AG04449 (cell line): ENCODE measurements around the gene ITPR1.
"Not testable (repeated sequence)": the region's sequence is repeated elsewhere in the genome, so short reads cannot be mapped to it uniquely, and the experiment has no call there.

ENCODE experiments used
- CTCF ChIA-PET: fragments of 350-600 bp; formaldehyde crosslinking; extraction: SDS; loops from one replicate; lab custom pipeline; 2021; ENCODE audit warnings: antibody characterized with exemption; lab: Yijun Ruan, JAX
- POLR2A ChIA-PET: fragments of 400-600, 350-600 bp; formaldehyde crosslinking; extraction: SDS; loops from one replicate; lab custom pipeline; 2020; ENCODE audit warnings: antibody characterized with exemption, inconsistent platforms; lab: Yijun Ruan, JAX
- DNase-seq: peaks from one replicate; pipeline ENCODE4 v3.0.0-alpha.2; 2010; ENCODE audit warnings: low read depth, low spot score
- H3K4me3 ChIP-seq: 2 replicates; pipeline ENCODE4 v1.5.1; 2011; ENCODE audit warnings: low read depth, mild to moderate bottlenecking, control low read depth, low read length
- TF ChIP-seq, protein P1 (sequence below): IDR thresholded peaks from one replicate; pipeline ENCODE4 v1.5.1; 2011; ENCODE audit warnings: mild to moderate bottlenecking, moderate library complexity, low read length, control low read depth, inconsistent platforms; ENCODE audit not compliant: insufficient read depth; ENCODE audit errors: missing control alignments

The ITPR1 gene

DNA sequence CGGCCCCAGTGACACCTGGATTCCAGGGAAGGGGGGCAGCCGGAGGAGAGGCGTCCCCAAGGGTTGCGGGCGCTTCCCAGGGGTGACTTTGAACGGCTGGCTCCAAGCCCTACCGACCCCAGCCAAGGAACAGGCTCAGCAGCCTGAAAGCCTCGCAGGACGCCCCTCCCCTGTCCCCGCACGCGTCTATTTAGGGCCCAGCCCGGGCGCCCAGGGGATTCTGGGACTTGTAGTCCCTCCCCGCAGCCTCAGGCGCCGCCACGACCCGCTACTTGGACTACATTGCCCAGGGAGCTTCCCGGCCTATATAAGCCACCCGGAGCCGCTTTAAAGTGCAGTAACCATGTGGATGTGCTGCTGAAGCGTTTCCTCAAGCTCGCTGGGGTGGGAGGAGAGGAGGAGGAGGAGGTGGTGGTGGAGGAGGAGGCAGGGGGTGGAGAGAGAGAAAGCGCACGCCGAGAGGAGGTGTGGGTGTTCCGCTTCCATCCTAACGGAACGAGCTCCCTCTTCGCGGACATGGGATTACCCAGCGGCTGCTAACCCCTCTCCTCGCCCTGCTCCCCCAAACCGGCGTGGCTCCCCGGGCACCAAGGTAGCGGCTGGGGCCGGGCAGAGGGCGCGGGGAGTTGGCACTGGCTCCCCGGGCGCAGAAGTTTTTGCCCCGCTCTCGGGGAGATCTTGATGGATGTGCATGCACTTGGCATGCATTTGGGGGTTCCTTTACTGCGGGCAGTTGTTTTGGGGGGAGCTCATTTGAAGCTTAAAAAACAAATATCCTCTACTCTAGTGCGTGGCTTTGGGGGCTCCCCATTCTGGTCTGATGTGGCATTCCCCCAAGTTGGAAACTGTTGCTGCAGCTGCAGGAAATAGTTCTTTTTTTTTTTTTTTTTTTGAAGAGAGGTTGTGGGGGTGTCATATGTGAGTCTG lies at the start of gene ITPR1:
Gene ITPR1, plus strand, starts transcription at position 335 of the 927 bp plus-strand sequence. CDS start 23,144 bp downstream, outside the sequence.
- TF ChIP-seq, protein P1, sequence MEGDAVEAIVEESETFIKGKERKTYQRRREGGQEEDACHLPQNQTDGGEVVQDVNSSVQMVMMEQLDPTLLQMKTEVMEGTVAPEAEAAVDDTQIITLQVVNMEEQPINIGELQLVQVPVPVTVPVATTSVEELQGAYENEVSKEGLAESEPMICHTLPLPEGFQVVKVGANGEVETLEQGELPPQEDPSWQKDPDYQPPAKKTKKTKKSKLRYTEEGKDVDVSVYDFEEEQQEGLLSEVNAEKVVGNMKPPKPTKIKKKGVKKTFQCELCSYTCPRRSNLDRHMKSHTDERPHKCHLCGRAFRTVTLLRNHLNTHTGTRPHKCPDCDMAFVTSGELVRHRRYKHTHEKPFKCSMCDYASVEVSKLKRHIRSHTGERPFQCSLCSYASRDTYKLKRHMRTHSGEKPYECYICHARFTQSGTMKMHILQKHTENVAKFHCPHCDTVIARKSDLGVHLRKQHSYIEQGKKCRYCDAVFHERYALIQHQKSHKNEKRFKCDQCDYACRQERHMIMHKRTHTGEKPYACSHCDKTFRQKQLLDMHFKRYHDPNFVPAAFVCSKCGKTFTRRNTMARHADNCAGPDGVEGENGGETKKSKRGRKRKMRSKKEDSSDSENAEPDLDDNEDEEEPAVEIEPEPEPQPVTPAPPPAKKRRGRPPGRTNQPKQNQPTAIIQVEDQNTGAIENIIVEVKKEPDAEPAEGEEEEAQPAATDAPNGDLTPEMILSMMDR: peak; percentile 0
- H3K4me3 ChIP-seq: peak within 1 kb of the TSS; percentile 86
- CTCF ChIA-PET: interaction anchor here (1.4 to 2.6 kb wide), 5 partner anchors 11 to 142 kb away, joined by 3 to 11 read pairs (median 6); partner anchors contain the start of gene SUMF1
- DNase-seq: peak; percentile 76
- POLR2A ChIA-PET: interaction anchor here (0.6 to 2.7 kb wide), 11 partner anchors 8 to 693 kb away, joined by 3 to 26 read pairs (median 3); partner anchors contain the start of gene SUMF1

DNA sequence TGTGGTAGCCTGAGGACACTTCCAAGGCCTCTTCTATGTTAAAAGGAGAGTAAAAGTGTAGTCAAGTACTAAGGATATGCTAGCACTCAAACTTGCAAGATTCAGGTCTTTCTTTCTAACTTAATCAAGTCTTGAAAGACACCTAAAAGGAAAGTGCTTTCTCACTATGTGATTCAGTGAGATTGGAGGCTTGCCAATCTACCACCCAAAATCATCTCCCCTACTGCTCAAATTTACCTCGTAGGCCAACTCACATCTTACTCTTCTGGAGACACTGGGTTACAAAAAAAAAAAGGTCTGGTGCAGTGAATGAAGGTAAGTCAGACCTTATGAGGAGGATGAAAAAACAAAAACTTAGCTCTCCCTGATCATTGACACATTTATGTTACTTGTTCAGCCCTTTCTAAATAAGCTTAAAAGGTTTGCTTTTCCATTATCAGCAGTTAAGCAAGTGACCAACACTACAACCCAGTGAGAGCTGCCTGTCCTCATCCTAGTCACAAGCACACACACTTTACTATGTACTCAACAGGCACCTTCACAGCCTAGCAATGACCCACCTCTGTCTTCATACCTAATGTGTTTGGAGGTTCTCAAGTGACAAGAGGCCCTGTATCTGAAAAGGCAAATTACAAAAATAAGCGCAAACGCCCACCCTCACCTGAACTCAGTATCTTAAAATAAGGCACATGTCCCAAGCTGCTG lies 45.7 kb upstream of the ITPR1 start:
- TF ChIP-seq, protein P1: no peak
- no peak overlapping the region for H3K4me3 ChIP-seq
- ChIA-PET CTCF (no interaction called here), POLR2A (no interaction called here)
- DNase-seq: no peak

DNA sequence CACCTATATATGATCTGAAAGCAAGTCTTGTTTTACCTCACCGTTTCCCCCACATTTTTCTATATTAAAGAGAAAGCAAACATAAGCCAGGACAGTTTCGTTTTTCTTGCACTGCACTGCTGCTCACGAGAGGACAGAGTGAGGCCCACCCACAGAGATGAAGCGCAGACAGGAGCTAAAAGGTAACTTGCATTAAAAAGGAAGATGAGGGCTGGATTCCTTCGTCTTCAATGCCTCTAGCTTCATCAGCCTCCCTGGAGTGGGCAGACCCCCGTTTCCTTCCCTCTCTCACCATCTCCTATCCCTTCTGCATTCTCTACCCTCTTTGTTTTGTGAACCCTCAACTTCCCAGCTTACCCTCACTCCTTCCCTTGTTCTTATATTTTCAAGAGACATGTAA lies 45.0 kb upstream of the ITPR1 start:
- CTCF ChIA-PET: no interaction called here

DNA sequence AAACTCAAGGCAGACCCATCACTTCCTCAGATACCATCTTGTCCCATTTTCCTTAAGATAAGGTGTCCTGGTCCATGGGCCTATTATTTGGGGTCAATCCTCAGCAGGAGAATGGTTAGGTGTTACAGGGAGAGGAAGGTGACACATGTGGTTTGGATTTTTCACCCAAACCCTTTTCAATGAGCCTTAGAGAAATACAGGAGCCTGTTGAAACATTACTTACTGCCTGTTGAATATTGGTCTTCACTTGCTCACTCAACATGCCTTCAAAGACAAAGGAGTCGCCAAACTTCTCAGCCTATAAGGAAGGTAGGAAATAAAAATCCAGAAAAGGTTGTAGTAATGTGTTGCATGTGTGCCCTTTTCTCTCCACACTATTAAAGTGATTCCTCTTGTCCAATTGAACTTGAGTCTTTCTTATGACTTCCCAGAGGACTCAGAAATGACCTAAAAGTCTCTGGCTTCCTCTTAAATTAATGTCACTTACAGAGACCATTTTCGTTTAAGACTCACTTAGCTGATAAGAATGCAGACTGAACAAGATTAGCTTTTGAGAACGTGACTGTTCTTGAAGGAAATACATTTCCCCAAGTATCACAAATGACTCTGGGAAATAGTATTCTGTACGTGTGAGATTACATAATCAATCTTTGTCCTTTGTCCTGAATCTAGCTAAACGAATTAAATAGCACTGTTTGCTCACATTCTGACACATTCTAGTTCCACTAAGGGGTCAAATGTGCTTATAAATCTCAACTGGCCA lies 43.9 kb upstream of the ITPR1 start:
- ChIA-PET POLR2A (no interaction called here), CTCF (no interaction called here)
- DNase-seq: no peak
- TF ChIP-seq, protein P1: no peak
- H3K4me3 ChIP-seq: no peak overlapping the region

More for the DNA sequence above, 45.0 kb upstream of the ITPR1 start:
- POLR2A ChIA-PET: no interaction called here
- no peak for DNase-seq
- TF ChIP-seq, protein P1: no peak
- H3K4me3 ChIP-seq: no peak overlapping the region

DNA sequence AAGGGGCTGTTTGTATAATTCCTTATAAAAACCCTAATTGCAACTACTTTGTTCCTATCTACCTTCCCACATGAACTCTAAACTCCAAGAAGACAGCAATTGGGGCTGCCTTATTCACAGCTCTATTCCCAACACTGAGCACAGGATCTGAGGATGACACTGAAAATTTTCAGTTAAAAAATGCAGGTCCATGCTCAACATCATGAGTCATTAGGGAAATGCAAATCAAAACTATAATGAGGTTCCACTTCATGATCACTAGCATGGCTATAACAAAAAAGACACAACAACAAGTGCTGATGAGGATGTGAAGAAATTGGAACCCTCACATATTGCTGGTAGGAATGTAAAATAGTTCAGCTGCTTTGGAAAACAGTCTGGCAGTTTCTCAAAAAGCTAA lies 39.0 kb upstream of the ITPR1 start:
- ChIA-PET POLR2A (no interaction called here), CTCF (interaction anchor here (1.0 kb wide), 1 partner anchor 103 kb away, joined by 3 read pairs; no protein-coding TSS in a partner anchor)
- no peak overlapping the region for H3K4me3 ChIP-seq
- no peak for DNase-seq
- TF ChIP-seq, protein P1: no peak

DNA sequence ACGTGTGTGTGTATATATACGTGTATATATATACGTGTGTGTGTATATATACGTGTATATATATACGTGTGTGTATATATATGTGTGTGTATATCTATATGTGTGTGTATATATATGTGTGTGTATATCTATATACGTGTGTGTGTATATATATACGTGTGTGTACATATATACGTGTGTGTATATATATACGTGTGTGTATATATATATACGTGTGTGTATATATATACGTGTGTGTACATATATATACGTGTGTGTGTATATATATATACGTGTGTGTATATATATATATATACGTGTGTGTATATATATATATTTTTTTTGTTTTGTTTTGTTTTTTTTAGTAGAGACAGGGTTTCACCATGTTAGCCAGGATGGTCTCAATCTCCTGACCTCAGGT lies 36.4 kb upstream of the ITPR1 start:
- CTCF ChIA-PET, POLR2A ChIA-PET, DNase-seq, H3K4me3 ChIP-seq: not testable (repeated sequence)
